Measurements from ENCODE around the gene CLDN34. TPM values are rescaled to one million over a fixed set of nuclear protein-coding genes. Genes with fewer than 3 reads are reported as not detected.

CLDN34 gene
- total and polyA plus RNA-seq, 2 of the 13 experiments (the other 11 are each of a cell fraction or from before 2014, with no cell fraction given): not detected

- BruUV-seq (replicated peaks): no TSS peak
- POLR2A ChIA-PET: no interaction called here
- no peak overlapping the region for H3K4me2 ChIP-seq (ENCODE audit: low read depth, low read length)
- no peaks in the 10 kb centered on the region for H4K20me1 ChIP-seq (ENCODE audit: insufficient read depth, low read length)
- H3K27ac ChIP-seq (ENCODE audit: extremely low read length, insufficient read depth, low read length): no peak overlapping the region
- no peaks in the 10 kb centered on the region for H3K27me3 ChIP-seq (ENCODE audit: control insufficient read depth in 1 of 2, insufficient read depth in 2 of 2, low read length in 2 of 2)
- no peak for DNase-seq (ENCODE audit: low spot score)
- WGBS (ENCODE audit: low lambda C conversion rate): 67% methylated on average over 9 of the region's 9 CpGs
- in situ Hi-C loops (cut with HindIII; ENCODE audit: extremely low pct_ligation_motif_present, low pct_unique_long_range_greater_than_20kb): no loop called here
- intact Hi-C loops (cut with micrococcal nuclease; ENCODE audit: unreplicated experiment): no loop called here
- peaks cover under 1% of the 10 kb centered on the region; the same call in 1 of the 2 replicates for H3K4me1 ChIP-seq (ENCODE audit: insufficient read depth, low read length)
- CTCF ChIA-PET (ENCODE audit: low intra/inter-chr PET ratio, low total read pairs): interaction anchor here (1.7 kb wide), 1 partner anchor 162 kb away, joined by 4 read pairs; no protein-coding TSS in a partner anchor
- H3K36me3 ChIP-seq (replicated peaks in 1 of 2; ENCODE audit: control insufficient read depth in 1 of 2, insufficient read depth in 2 of 2, low read length in 2 of 2): no peaks in the 10 kb centered on the region
- ATAC-seq: no peak
- H3K9me3 ChIP-seq (ENCODE audit: low read length): no peaks in the 10 kb centered on the region; the same call in 1 of the 2 replicates
- no peak for FAIRE-seq
- no peak overlapping the region for H2AFZ ChIP-seq (ENCODE audit: low read length)
- TF ChIP-seq RXRA (CRISPR knock-in tag; IDR thresholded peaks at IDR 0.05) (no peak), STAG1 (CRISPR knock-in tag; IDR thresholded peaks at IDR 0.05) (0 out of 2 replicates have a peak, but pooled peaks have one; percentile 4)
- H3K4me3 ChIP-seq (replicated peaks in 1 of 3; ENCODE audit: insufficient read depth in 1 of 3, low read depth in 2 of 3, low read length in 3 of 3): no peak overlapping the region
- H3K9ac ChIP-seq (ENCODE audit: insufficient read depth, low read depth, low read length): no peak overlapping the region
- no peaks in the 10 kb centered on the region for H3K79me2 ChIP-seq (ENCODE audit: insufficient read depth, low read length)
These were observed 9.4 kb upstream of the CLDN34 start for GRCh38 chrX:9957743-9958142.

DNA sequence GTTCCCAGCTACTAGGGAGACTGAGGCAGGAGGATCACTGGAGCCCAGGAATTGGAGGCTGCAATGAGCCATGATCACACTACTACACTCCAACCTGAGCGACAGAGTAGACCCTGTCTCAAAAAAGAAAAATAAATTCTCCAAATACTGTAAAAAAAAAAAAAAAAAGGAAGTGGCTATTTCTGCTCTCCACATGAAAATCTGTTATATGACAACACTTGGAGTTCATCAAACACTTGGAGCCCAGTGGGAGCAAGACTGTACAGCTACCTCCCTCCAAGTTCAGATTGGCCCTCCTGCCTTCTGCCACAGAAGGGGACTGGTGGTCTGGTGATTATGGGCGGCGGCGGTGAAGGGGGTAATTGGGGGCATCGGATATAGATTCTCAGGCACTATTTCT, 9.0 kb upstream of the CLDN34 start:
- Histone ChIP-seq H3K9ac (ENCODE audit: insufficient read depth, low read depth, low read length) (no peak overlapping the region), H4K20me1 (ENCODE audit: insufficient read depth, low read length) (no peaks in the 10 kb centered on the region), H3K27ac (ENCODE audit: extremely low read length, insufficient read depth, low read length) (no peak overlapping the region), H3K79me2 (ENCODE audit: insufficient read depth, low read length) (no peaks in the 10 kb centered on the region), H3K27me3 (ENCODE audit: control insufficient read depth in 1 of 2, insufficient read depth in 2 of 2, low read length in 2 of 2) (no peaks in the 10 kb centered on the region), H3K36me3 (replicated peaks in 1 of 2; ENCODE audit: control insufficient read depth in 1 of 2, insufficient read depth in 2 of 2, low read length in 2 of 2) (no peaks in the 10 kb centered on the region), H2AFZ (ENCODE audit: low read length) (no peak overlapping the region), H3K4me3 (replicated peaks in 1 of 3; ENCODE audit: insufficient read depth in 1 of 3, low read depth in 2 of 3, low read length in 3 of 3) (no peak overlapping the region), H3K4me2 (ENCODE audit: low read depth, low read length) (no peak overlapping the region), H3K9me3 (ENCODE audit: low read length) (no peaks in the 10 kb centered on the region; the same call in 1 of the 2 replicates), H3K4me1 (ENCODE audit: insufficient read depth, low read length) (no peaks in the 10 kb centered on the region)
- CTCF ChIA-PET (ENCODE audit: low intra/inter-chr PET ratio, low total read pairs): interaction anchor here (1.7 kb wide), 1 partner anchor 161 kb away, joined by 4 read pairs; no protein-coding TSS in a partner anchor
- intact Hi-C loops (cut with micrococcal nuclease; ENCODE audit: unreplicated experiment) (no loop called here), in situ Hi-C loops (cut with HindIII; ENCODE audit: extremely low pct_ligation_motif_present, low pct_unique_long_range_greater_than_20kb) (no loop called here)
- DNase-seq (ENCODE audit: low spot score) (no peak), ATAC-seq (no peak), FAIRE-seq (no peak)
- BruUV-seq (replicated peaks): no TSS peak
- 98% methylated on average over 5 of the region's 5 CpGs for WGBS (ENCODE audit: low lambda C conversion rate)
- TF ChIP-seq ZIK1 (CRISPR knock-in tag; IDR thresholded peaks at IDR 0.05; ENCODE audit: borderline replicate concordance, low read depth): no peak
- no peak for TF ChIP-seq PHF5A (CRISPR knock-in tag; IDR thresholded peaks at IDR 0.05; ENCODE audit: low read depth, unreplicated experiment)
- TF ChIP-seq ADNP (CRISPR knock-in tag; IDR thresholded peaks at IDR 0.05): no peak
- TF ChIP-seq ZNF160 (CRISPR knock-in tag; IDR thresholded peaks at IDR 0.05): no peak
- no peak for TF ChIP-seq ZNF317 (CRISPR knock-in tag; IDR thresholded peaks at IDR 0.05)
- TF ChIP-seq U2AF2 (IDR thresholded peaks at IDR 0.05; ENCODE audit: low read depth, low read length): no peak
- no peak for TF ChIP-seq ZEB1 (IDR thresholded peaks at IDR 0.05; ENCODE audit: insufficient replicate concordance, low read depth)
- POLR2A ChIA-PET: no interaction called here
